ENCODE data around the gene HERC6.
"Not testable (repeated sequence)": the region's sequence is repeated elsewhere in the genome, so short reads cannot be mapped to it uniquely, and the experiment has no call there.

Gene HERC6

DNA sequence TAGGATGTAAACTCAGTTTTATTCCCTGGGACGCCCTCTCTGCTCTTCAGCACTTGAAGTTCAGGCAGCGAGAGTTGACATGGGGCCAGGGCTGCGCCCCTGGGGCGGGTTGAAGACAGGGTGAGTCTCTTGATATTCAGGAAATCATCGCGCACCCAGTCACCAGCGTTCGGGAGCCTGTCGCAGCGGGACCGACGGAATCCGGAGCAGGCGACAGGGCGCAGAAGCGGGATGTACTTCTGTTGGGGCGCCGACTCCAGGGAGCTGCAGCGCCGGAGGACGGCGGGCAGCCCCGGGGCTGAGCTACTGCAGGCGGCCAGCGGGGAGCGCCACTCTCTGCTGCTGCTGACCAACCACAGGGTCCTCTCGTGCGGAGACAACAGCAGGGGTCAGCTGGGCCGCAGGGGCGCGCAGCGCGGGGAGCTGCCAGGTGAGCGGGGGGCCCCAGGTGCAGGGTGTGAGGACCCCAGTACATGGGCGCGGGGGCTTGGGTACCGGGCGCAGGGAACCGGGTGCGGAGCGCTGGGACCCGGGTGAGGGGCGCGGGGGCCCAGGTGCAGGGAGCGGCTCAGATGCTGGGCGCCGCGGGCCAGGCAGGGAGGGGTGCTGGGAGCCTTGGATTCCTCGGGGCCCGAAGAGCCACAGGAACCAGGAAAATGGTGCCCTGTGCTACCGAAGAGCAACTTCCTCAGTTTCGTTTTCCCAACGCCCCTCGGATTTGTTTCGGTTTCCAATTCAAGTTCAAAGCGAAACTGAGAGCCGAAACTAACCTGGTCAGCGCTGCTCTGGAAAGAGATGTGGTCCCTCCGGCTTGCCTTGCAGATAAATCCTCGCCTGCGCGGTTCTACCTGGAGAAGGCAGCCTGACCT is at the start of gene HERC6:
Gene HERC6 (plus strand): TSS at position 162 of the 869 bp plus-strand sequence. CDS start 70 bp downstream, at position 232.
- DNase-seq (ENCODE audit: low read depth) = peak; percentile 80

DNA sequence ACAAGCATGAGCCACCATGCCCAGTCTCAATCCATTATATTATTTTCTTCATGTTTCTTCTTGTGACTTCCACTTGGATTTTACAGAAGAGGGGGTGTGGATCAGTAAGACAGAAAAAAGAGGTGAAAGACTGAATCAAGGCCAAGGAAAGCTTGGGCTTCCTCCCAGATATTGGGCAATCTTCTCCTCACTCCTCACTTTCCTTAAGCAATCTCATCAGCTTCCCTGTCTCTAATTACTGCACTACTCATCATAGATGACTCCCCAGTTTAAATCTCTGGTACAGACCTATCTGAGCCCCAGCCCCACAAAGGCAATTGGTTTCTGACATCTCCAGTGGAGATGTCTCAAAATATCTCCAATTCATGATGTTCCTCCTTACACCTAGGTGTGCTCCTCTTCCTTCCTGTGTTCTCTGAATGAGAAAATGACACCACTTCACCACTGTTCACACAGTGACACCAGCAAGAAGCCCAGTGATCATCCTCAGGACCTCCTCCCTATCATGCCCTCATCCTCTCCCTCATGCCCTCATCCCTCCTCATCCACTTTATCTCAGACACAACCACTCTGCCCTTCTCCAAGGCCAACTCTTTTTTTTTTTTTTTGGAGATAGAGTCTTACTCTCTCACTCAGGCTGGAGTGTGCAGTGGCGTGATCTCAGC is 44.8 kb upstream of the HERC6 start:
- no peak for DNase-seq (ENCODE audit: low read depth)

DNA sequence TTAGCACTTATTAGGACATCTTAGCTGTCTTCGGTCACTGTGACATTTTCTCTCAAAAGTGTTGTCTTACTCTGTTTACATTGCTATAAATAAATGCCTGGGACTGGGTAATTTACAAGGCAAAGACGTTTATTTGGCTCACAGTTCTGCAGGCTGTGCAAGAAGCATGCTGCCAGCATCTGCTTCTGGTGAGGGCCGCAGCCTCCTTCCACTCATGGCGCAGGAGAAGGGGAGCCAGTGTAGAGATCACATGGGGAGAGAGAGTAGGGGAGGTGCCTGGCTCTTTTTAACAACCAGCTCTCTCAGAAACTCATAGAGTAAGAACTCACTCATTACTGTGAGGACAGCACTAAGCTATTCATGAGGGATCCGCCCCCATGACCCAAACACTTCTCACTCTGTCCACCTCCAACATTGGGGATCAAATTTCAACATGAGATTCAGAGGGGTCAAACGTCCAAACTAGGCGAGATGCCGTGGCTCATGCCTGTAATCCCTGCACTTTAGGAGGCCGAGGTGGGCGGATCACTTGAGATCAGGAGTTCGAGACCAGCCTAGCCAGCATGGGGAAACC is 43.5 kb upstream of the HERC6 start:
- DNase-seq (ENCODE audit: low read depth) = no peak

DNA sequence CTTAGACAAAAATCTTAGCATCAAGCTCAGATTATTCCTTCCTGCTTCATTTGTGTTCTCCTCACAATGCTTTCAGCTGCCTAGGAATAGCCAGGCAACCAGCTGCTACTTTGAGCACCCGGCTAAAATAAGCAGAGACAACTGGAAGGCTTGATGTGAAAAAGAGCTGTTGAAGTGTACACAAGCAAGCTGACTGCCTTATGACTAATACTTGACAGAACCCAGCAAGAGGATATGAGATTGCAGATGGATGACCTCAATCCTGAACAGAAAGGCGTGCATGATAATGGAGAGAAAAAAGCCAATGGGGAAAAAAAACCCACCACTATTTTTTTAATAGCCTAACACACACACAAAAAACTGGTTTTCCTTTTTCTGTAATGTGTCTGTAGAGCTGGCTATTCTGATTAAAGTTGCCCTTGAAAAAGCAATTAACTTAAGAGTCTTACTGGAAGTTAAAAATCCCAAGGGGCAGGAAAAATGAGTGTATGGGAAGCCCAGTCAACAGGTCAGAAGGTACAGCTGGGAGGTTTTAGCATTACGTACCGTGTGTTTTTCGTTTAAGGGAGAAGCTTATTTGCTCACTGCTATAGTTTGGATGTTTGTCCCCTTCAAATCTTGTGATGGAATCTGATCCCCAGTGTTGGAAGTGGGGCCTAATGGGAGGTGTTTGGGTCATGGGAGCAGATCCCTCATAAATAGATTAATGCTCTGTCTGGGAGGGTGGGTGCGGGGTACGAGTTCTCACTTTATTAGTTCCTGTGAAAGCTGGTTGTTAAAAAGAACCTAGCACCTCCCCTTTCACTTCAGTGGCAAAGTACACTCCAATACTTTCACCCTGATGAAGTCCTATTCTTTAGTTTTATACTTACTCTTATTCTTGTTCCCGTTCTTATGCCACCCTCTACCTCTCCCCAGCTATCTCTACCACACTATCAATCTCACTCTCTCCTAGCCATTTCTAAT is 37.1 kb upstream of the HERC6 start:
- no peak for DNase-seq (ENCODE audit: low read depth)

- not testable (repeated sequence) for DNase-seq (ENCODE audit: low read depth)
Measured at GRCh38 chr4:88346902-88347301, 31.8 kb upstream of the HERC6 start.

DNA sequence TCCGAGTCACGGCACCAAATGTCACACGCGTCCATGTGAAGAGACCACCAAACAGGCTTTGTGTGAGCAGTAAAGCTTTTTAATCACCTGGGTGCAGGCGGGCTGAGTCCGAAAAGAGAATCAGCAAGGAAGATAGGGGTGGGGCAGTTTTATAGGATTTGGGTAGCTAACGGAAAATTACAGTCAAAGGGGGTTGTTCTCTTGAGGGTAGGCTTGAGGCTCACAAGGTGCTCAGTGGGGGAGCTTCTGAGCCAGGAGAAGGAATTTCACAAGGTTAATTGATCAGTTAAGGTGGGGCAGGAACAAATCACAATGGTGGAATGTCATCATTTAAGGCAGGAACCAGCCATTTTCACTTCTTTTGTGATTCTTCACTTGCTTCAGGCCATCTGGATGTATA is 29.9 kb upstream of the HERC6 start:
- DNase-seq (ENCODE audit: low read depth) = not testable (repeated sequence)

GRCh38 chr4:88350786-88351185 is 27.9 kb upstream of the HERC6 start:
- DNase-seq (ENCODE audit: low read depth) = no peak

- DNase-seq (ENCODE audit: low read depth) = no peak
Measured at GRCh38 chr4:88352062-88352740, 26.5 kb upstream of the HERC6 start.

DNA sequence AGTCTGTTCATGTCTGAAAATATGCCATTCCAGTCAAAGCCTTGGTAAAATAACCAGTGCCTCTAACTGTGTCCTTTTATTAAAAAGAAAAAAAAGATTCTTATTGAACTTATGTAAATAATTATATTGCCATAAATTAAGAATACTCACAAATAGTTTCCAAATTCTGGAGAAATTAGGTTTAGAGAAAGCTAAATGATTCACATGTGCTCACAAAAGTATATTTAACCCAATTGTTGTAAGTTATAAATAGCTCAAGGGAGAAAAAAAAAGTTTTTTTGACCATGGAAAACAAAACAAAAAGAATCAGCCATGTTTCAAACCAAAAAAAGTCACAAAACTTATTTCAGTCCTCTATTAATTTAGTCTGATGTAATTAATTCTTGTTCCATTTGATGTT is 25.3 kb upstream of the HERC6 start:
- DNase-seq (ENCODE audit: low read depth) = no peak

DNA sequence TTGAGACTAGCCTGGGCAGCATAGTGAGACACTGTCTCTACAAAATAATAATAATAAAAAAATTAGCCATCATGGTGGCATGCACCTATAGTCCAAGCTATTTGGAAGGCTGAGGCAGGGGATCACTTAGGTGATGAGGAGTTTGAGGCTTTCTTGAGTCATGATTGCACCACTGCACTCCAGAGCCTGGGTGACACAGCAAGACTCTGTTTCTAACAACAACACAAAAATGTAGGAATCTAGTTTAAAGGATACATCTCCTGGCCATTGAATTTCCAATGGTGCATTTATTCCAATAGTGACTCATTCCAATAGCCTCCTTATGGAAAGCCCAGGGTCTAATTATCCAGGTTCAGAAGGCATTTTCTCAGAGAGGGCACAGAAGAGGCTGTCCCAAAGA is 21.9 kb upstream of the HERC6 start:
- no peak for DNase-seq (ENCODE audit: low read depth)

GRCh38 chr4:88357262-88357661 is 21.4 kb upstream of the HERC6 start:
- no peak for DNase-seq (ENCODE audit: low read depth)

- DNase-seq (ENCODE audit: low read depth) = no peak
Measured at GRCh38 chr4:88359558-88359957, 19.1 kb upstream of the HERC6 start.

GRCh38 chr4:88360256-88360655 is 18.4 kb upstream of the HERC6 start:
- no peak for DNase-seq (ENCODE audit: low read depth)

DNA sequence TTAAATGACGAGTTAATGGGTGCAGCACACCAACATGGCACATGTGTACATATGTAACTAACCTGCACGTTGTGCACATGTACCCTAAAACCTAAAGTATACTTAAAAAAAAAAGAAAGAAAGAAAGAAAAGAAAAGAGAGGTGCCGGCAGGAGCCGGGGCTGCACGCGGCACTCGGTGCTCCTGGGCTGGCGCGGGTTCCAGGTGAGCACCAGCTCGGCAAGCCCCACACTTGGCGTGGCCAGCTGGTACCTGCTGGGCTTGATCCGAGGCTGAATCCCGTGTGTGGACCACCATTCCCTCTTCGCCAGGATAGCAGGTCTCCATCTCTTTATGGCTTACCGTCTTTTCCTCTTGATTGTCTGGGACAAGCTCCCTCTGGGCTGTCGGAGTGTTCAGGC is 17.9 kb upstream of the HERC6 start:
- no peak for DNase-seq (ENCODE audit: low read depth)

GRCh38 chr4:88361217-88361773 is 17.4 kb upstream of the HERC6 start:
- DNase-seq (ENCODE audit: low read depth) = not testable (repeated sequence)

- DNase-seq (ENCODE audit: low read depth) = no peak
Measured at GRCh38 chr4:88366460-88366859, 12.2 kb upstream of the HERC6 start.

DNA sequence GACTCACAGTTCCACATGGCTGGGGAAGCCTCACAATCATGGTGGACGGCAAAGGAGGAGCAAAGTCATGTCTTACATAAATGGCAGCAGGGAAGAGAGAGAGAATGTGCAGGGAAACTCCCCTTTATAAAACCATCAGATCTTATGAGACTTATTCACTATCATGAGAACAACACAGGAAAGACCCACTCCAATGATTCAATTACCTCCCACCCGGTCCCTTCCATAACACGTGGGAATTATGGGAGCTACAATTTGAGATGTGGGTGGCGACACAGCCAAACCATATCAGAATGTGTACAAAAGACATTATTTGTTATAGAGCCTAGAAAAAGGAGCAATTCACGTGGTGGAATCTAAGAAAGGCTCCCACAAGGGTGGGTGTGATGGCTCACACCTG is 10.8 kb upstream of the HERC6 start:
- no peak for DNase-seq (ENCODE audit: low read depth)

DNA sequence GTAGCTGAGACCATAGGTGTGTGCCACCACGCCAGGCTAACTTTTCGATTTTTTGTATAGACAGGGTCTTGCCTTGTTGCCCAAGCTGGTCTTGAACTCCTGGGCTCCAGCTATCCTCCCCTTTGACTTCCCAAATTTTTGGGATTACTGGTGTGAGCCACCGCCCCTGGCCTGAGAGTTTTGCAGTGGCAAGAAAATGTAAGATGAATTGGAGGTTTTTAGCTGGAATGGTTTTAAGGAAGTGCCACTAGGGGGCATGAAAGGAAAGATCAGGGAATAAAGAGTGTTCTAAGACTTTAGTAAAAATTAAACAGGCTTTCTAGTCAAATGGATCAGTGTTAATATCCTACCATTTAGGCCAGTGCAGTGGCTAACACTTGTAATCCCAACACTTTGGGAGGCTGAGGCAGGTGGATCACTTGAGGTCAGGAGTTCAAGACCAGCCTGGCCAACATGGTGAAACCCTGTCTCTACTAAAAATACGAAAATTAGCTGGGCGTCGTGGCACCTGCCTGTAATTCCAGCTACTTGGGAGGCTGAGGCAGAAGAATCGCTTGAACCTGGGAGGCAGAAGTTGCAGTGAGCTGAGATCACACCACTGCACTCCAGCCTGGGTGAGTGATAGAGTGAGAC is 9.4 kb upstream of the HERC6 start:
- not testable (repeated sequence) for DNase-seq (ENCODE audit: low read depth)

- no peak for DNase-seq (ENCODE audit: low read depth)
Measured at GRCh38 chr4:88381123-88381522, 2.5 kb downstream of the HERC6 start.

- DNase-seq (ENCODE audit: low read depth) = peak; percentile 60
Measured at GRCh38 chr4:88382621-88383020, 4.0 kb downstream of the HERC6 start.

GRCh38 chr4:88390128-88390527 is 11.5 kb downstream of the HERC6 start:
- no peak for DNase-seq (ENCODE audit: low read depth)

Measured in stimulated activated CD4-positive, alpha-beta T cell treated with anti-CD3 and anti-CD28 coated beads, Interleukin-2, amount 100 ng/mL, for 4 hours (primary cell).